HG03460 (cell line): ENCODE measurements around the gene SHLD1.
"Not testable (repeated sequence)": the region's sequence is repeated elsewhere in the genome, so short reads cannot be mapped to it uniquely, and the experiment has no call there.

Experiments used
- ATAC-seq: cut with Tn5 transposase; IDR thresholded peaks from one replicate; pipeline ENCODE4 v1.9.1; 2021; ENCODE audit not compliant: unreplicated experiment

The SHLD1 gene

GRCh38 chr20:5749952-5750779 lies at the start of gene SHLD1:
TSS of gene SHLD1 (plus strand) at chr20:5750401. CDS start at chr20:5772866, 22,465 bp downstream.
- peak; percentile 99 for ATAC-seq

GRCh38 chr20:5702339-5702738 lies 47.9 kb upstream of the SHLD1 start:
- ATAC-seq, result not testable (repeated sequence)

- no peak for ATAC-seq
These were observed 46.5 kb upstream of the SHLD1 start for GRCh38 chr20:5703681-5704101.

GRCh38 chr20:5705827-5706226 lies 44.4 kb upstream of the SHLD1 start:
- no peak for ATAC-seq

- no peak for ATAC-seq
These were observed 43.4 kb upstream of the SHLD1 start for GRCh38 chr20:5706797-5707196.

GRCh38 chr20:5710551-5710950 lies 39.6 kb upstream of the SHLD1 start:
- no peak for ATAC-seq

- ATAC-seq, result no peak
These were observed 35.8 kb upstream of the SHLD1 start for GRCh38 chr20:5714261-5715041.

GRCh38 chr20:5715071-5715841 lies 34.9 kb upstream of the SHLD1 start:
- no peak for ATAC-seq

GRCh38 chr20:5716953-5717352 lies 33.2 kb upstream of the SHLD1 start:
- no peak for ATAC-seq

- no peak for ATAC-seq
These were observed 31.2 kb upstream of the SHLD1 start for GRCh38 chr20:5718896-5719595.

GRCh38 chr20:5719861-5720403 lies 30.3 kb upstream of the SHLD1 start:
- no peak for ATAC-seq

- ATAC-seq, result no peak
These were observed 29.5 kb upstream of the SHLD1 start for GRCh38 chr20:5720696-5721095.

GRCh38 chr20:5721356-5721755 lies 28.8 kb upstream of the SHLD1 start:
- ATAC-seq, result not testable (repeated sequence)

- no peak for ATAC-seq
These were observed 27.3 kb upstream of the SHLD1 start for GRCh38 chr20:5722927-5723326.

- not testable (repeated sequence) for ATAC-seq
These were observed 25.1 kb upstream of the SHLD1 start for GRCh38 chr20:5725183-5725463.

GRCh38 chr20:5727018-5727515 lies 23.1 kb upstream of the SHLD1 start:
- no peak for ATAC-seq

GRCh38 chr20:5729348-5729747 lies 20.9 kb upstream of the SHLD1 start:
- no peak for ATAC-seq

GRCh38 chr20:5730131-5730530 lies 20.1 kb upstream of the SHLD1 start:
- no peak for ATAC-seq

GRCh38 chr20:5731753-5732366 lies 18.3 kb upstream of the SHLD1 start:
- ATAC-seq, result no peak

- no peak for ATAC-seq
These were observed 15.6 kb upstream of the SHLD1 start for GRCh38 chr20:5734602-5735001.
